ENCODE measurements around the gene BRIP1.
"Not testable (repeated sequence)": the region's sequence is repeated elsewhere in the genome, so short reads cannot be mapped to it uniquely, and the experiment has no call there.

Gene BRIP1

GRCh38 chr17:61826866-61827265 is 36.5 kb downstream of the BRIP1 start:
- FAIRE-seq = not testable (repeated sequence)

- FAIRE-seq = not testable (repeated sequence)
Measured at GRCh38 chr17:61826198-61826597, 37.1 kb downstream of the BRIP1 start.

- no peak for FAIRE-seq
Measured at GRCh38 chr17:61825448-61826137, 37.7 kb downstream of the BRIP1 start.

GRCh38 chr17:61822326-61823285 is 40.7 kb downstream of the BRIP1 start:
- FAIRE-seq = no peak

GRCh38 chr17:61821655-61822054 is 41.7 kb downstream of the BRIP1 start:
- no peak for FAIRE-seq

- not testable (repeated sequence) for FAIRE-seq
Measured at GRCh38 chr17:61819265-61819664, 44.1 kb downstream of the BRIP1 start.

GRCh38 chr17:61818225-61818624 is 45.1 kb downstream of the BRIP1 start:
- no peak for FAIRE-seq

- no peak for FAIRE-seq
Measured at GRCh38 chr17:61817452-61817851, 45.9 kb downstream of the BRIP1 start.

- FAIRE-seq = no peak
Measured at GRCh38 chr17:61816538-61816937, 46.8 kb downstream of the BRIP1 start.

GRCh38 chr17:61815863-61816503 is 47.3 kb downstream of the BRIP1 start:
- FAIRE-seq = no peak

- FAIRE-seq = no peak
Measured at GRCh38 chr17:61814485-61814884, 48.8 kb downstream of the BRIP1 start.

GRCh38 chr17:61813211-61813610 is 50.1 kb downstream of the BRIP1 start:
- no peak for FAIRE-seq

GRCh38 chr17:61812747-61813146 is 50.6 kb downstream of the BRIP1 start:
- FAIRE-seq = no peak

GRCh38 chr17:61809816-61810392 is 53.4 kb downstream of the BRIP1 start:
- FAIRE-seq = no peak

GRCh38 chr17:61808442-61808841 is 54.9 kb downstream of the BRIP1 start:
- FAIRE-seq = no peak

GRCh38 chr17:61806936-61807335 is 56.4 kb downstream of the BRIP1 start:
- no peak for FAIRE-seq

- FAIRE-seq = no peak
Measured at GRCh38 chr17:61806081-61806828, 57.1 kb downstream of the BRIP1 start.

- no peak for FAIRE-seq
Measured at GRCh38 chr17:61805399-61805798, 57.9 kb downstream of the BRIP1 start.

GRCh38 chr17:61803796-61804195 is 59.5 kb downstream of the BRIP1 start:
- no peak for FAIRE-seq

- no peak for FAIRE-seq
Measured at GRCh38 chr17:61803216-61803615, 60.1 kb downstream of the BRIP1 start.

GRCh38 chr17:61799812-61800484 is 63.4 kb downstream of the BRIP1 start:
- FAIRE-seq = no peak

GRCh38 chr17:61797283-61797682 is 66.0 kb downstream of the BRIP1 start:
- FAIRE-seq = no peak
